Measurements from ENCODE around the gene FBXL5. TPM values are rescaled to one million over a fixed set of nuclear protein-coding genes. Genes with fewer than 3 reads are reported as not detected.
A peak's percentile ranks its signal among the peaks of the same experiment; 100 is the strongest.

FBXL5 gene
- total RNA-seq = 91.6 TPM
- long read RNA-seq, transcript FBXL5-202 (11 exons, 2,837 nt) = minor isoform, 18 of 450 reads
- long read RNA-seq, transcript FBXL5-201 (11 exons, 3,385 nt) = major isoform, 412 of 450 reads
- long read RNA-seq, partial matches to known transcripts = 4 of 450 reads
- long read RNA-seq, other reads (novel, unspliced or antisense) = 16 of 450 reads

- TF ChIP-seq CTCF (IDR thresholded peaks at IDR 0.05; ENCODE audit: borderline replicate concordance) = no peak
- H3K9me3 ChIP-seq (replicated peaks) = no peaks in the 10 kb centered on the region
- intact Hi-C loops (cut with micrococcal nuclease) = no loop called here
- peaks cover 52% of the 10 kb centered on the region for H3K4me1 ChIP-seq
- peak; percentile 82 for DNase-seq
- H3K27ac ChIP-seq (replicated peaks) = peak within 1 kb of the TSS; percentile 99
- no peaks in the 10 kb centered on the region for H3K27me3 ChIP-seq (ENCODE audit: low read depth)
- H3K36me3 ChIP-seq = no peaks in the 10 kb centered on the region
- H3K4me3 ChIP-seq = peak within 1 kb of the TSS; percentile 82
These were observed at the start of gene FBXL5 for GRCh38 chr4:15655223-15656037. Gene FBXL5 (minus strand): TSS chr4:15655357. CDS start chr4:15655287, 70 bp downstream.

GRCh38 chr4:15704129-15704528 lies 49.0 kb upstream of the FBXL5 start:
- Histone ChIP-seq H3K9me3 (replicated peaks) (no peaks in the 10 kb centered on the region), H3K36me3 (no peaks in the 10 kb centered on the region), H3K4me1 (peaks cover 22% of the 10 kb centered on the region), H3K4me3 (no peak overlapping the region), H3K27ac (replicated peaks) (no peak overlapping the region), H3K27me3 (ENCODE audit: low read depth) (no peaks in the 10 kb centered on the region)
- TF ChIP-seq CTCF (IDR thresholded peaks at IDR 0.05; ENCODE audit: borderline replicate concordance) = no peak
- intact Hi-C loops (cut with micrococcal nuclease) = no loop called here
- no peak for DNase-seq

- H3K27me3 ChIP-seq (ENCODE audit: low read depth) = no peaks in the 10 kb centered on the region
- intact Hi-C loops (cut with micrococcal nuclease) = no loop called here
- H3K4me1 ChIP-seq = peaks cover 22% of the 10 kb centered on the region
- H3K9me3 ChIP-seq (replicated peaks) = no peaks in the 10 kb centered on the region
- H3K36me3 ChIP-seq = no peaks in the 10 kb centered on the region
- DNase-seq = no peak
- H3K27ac ChIP-seq (replicated peaks) = peak overlapping the region; percentile 68
- peak overlapping the region; percentile 70 for H3K4me3 ChIP-seq
- no peak for TF ChIP-seq CTCF (IDR thresholded peaks at IDR 0.05; ENCODE audit: borderline replicate concordance)
These were observed 48.3 kb upstream of the FBXL5 start for GRCh38 chr4:15703439-15703838.

- intact Hi-C loops (cut with micrococcal nuclease) = no loop called here
- no peaks in the 10 kb centered on the region for H3K9me3 ChIP-seq (replicated peaks)
- H3K4me3 ChIP-seq = peak within 1 kb of the TSS; percentile 70
- DNase-seq = peak; percentile 75
- no peaks in the 10 kb centered on the region for H3K36me3 ChIP-seq
- peak within 1 kb of the TSS; percentile 68 for H3K27ac ChIP-seq (replicated peaks)
- H3K27me3 ChIP-seq (ENCODE audit: low read depth) = no peaks in the 10 kb centered on the region
- no peak for TF ChIP-seq CTCF (IDR thresholded peaks at IDR 0.05; ENCODE audit: borderline replicate concordance)
- peaks cover 22% of the 10 kb centered on the region for H3K4me1 ChIP-seq
These were observed 47.8 kb upstream of the FBXL5 start, which contains the start of gene BST1 for GRCh38 chr4:15702941-15703403. Gene BST1 (plus strand): TSS chr4:15703065. CDS start chr4:15703145, 80 bp downstream.

GRCh38 chr4:15696866-15697265 lies 41.7 kb upstream of the FBXL5 start:
- H3K4me1 ChIP-seq = no peaks in the 10 kb centered on the region
- H3K36me3 ChIP-seq = no peaks in the 10 kb centered on the region
- H3K9me3 ChIP-seq (replicated peaks) = no peaks in the 10 kb centered on the region
- no peak for TF ChIP-seq CTCF (IDR thresholded peaks at IDR 0.05; ENCODE audit: borderline replicate concordance)
- DNase-seq = no peak
- intact Hi-C loops (cut with micrococcal nuclease) = no loop called here
- no peak overlapping the region for H3K4me3 ChIP-seq
- H3K27me3 ChIP-seq (ENCODE audit: low read depth) = no peaks in the 10 kb centered on the region
- H3K27ac ChIP-seq (replicated peaks) = no peak overlapping the region

All from left ventricle myocardium inferior (tissue), 1 donor.